T-helper 17 cell (primary cell): Measurements from ENCODE around the gene PDE6C. TPM values are rescaled to one million over a fixed set of nuclear protein-coding genes. Genes with fewer than 3 reads are reported as not detected.

Source experiments
- ATAC-seq: fragments of 150-1000 bp; cut with Tn5 transposase; 2 replicates; pipeline ENCODE4 v1.10.0; 2021; ENCODE audit warnings: mild to moderate bottlenecking, moderate library complexity
- DNase-seq, 3 donors: peaks; one replicate each; pipeline versions ENCODE4 v3.0.0 to v3.0.0-alpha.2; 2020 to 2021
- H3K9me3 ChIP-seq: one replicate; pipeline ENCODE4 v1.7.0; 2013; ENCODE audit warnings: low read length, mild to moderate bottlenecking; ENCODE audit not compliant: control insufficient read depth, poor library complexity, severe bottlenecking
- H3K27ac Mint-ChIP-seq: one replicate; pipeline ENCODE4 v1.8.0; 2022; ENCODE audit warnings: mild to moderate bottlenecking, moderate library complexity, mixed read lengths
- H3K27me3 Mint-ChIP-seq: one replicate; pipeline ENCODE4 v1.8.0; 2022; ENCODE audit warnings: mixed read lengths
- H3K36me3 Mint-ChIP-seq: one replicate; pipeline ENCODE4 v1.8.0; 2022; ENCODE audit warnings: low read depth, mixed read lengths
- H3K4me1 Mint-ChIP-seq: one replicate; pipeline ENCODE4 v1.8.0; 2022; ENCODE audit warnings: mild to moderate bottlenecking, mixed read lengths
- H3K4me3 Mint-ChIP-seq: one replicate; pipeline ENCODE4 v1.8.0; 2022; ENCODE audit warnings: mild to moderate bottlenecking, moderate library complexity, mixed read lengths
- total RNA-seq, 4 donors: library from RNA in 2 of 4; stranded (reverse) in 2 of 4; gene quantifications; one replicate each; pipeline ENCODE4 v1.2.3 and lab custom pipeline; 2022 to 2026

Gene PDE6C
- total RNA-seq (not detected), total RNA-seq (lab: John Stamatoyannopoulos, UW) (0 reads per million in 2 donors)

DNA sequence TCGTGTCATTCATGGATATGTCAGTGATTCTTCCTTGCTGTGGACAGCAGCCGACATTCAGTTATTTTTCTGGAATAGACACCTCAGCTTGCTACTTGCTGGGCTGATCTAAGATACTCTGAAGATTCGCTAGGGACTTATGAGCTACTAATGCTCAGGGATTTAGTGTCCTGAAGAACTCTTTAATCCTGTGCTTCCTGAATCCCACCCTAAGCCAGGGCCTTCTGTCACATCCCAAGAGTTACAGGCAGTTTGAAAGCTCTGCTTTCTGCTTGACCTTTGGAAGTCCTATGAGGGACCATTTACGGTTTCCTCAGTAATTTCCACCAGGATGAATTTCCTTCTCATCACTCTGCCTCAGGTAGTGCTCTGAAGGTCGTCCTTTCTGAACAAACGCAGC is at the start of gene PDE6C:
Gene PDE6C, plus strand, starts transcription at position 227 of the 400 bp plus-strand sequence. CDS start 189 bp downstream, outside the sequence.
- H3K9me3 ChIP-seq, result no peaks in the 10 kb centered on the region
- H3K4me3 Mint-ChIP-seq, result no peak within 1 kb of the TSS
- no peak within 1 kb of the TSS for H3K27ac Mint-ChIP-seq
- no peak for DNase-seq
- no peak for ATAC-seq
- H3K36me3 Mint-ChIP-seq, result no peaks in the 10 kb centered on the region
- H3K27me3 Mint-ChIP-seq, result peaks cover 22% of the 10 kb centered on the region
- no peaks in the 10 kb centered on the region for H3K4me1 Mint-ChIP-seq

DNA sequence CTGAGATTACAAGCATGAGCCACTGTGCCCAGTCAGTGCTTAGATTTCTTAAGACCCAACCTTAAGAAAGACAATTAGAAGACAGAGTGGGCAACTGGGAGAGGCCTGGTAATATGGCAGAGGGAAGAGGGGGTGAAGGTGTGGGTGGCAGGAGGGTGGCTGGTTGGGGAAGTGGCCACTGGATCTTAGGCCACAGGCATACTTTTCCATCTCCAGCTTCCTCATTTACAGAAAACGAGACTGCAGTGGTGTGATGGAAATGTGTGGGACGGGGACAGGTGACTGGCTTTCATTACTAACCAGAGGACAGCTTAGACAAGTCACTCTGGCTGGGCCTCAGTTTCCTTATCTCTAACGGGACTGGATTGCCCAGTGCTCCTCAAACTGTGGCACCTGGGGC is 46.9 kb upstream of the PDE6C start:
- Mint-ChIP-seq H3K4me1 (peaks cover 10% of the 10 kb centered on the region), H3K27ac (no peak overlapping the region), H3K27me3 (peaks cover 71% of the 10 kb centered on the region), H3K4me3 (no peak overlapping the region), H3K36me3 (peaks cover 5% of the 10 kb centered on the region)
- ATAC-seq (no peak), DNase-seq (no peak)
- H3K9me3 ChIP-seq, result no peaks in the 10 kb centered on the region

DNA sequence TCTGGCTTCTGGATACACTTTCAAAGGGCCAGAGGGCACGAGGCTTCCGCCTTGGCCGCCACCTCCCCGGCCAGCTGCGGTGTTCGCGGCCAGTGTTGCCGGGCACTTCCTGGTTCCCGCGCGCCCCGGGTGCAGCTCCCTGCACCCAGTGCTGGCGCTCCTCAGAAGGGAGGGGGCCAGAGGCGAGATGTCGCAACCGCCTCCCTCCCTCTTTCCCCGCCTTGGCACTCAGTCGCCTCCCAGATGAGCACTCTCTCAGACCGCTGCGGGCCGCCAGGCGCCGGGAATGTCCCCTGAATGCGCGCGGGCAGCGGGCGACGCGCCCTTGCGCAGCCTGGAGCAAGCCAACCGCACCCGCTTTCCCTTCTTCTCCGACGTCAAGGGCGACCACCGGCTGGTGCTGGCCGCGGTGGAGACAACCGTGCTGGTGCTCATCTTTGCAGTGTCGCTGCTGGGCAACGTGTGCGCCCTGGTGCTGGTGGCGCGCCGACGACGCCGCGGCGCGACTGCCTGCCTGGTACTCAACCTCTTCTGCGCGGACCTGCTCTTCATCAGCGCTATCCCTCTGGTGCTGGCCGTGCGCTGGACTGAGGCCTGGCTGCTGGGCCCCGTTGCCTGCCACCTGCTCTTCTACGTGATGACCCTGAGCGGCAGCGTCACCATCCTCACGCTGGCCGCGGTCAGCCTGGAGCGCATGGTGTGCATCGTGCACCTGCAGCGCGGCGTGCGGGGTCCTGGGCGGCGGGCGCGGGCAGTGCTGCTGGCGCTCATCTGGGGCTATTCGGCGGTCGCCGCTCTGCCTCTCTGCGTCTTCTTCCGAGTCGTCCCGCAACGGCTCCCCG is 45.7 kb upstream of the PDE6C start, which contains the start of gene FFAR4:
Gene FFAR4, plus strand, starts transcription at position 231 of the 842 bp plus-strand sequence. Its CDS starts 56 bp downstream, at position 287.
- no peaks in the 10 kb centered on the region for H3K9me3 ChIP-seq
- Mint-ChIP-seq H3K4me1 (peaks cover 9% of the 10 kb centered on the region), H3K27me3 (peaks cover 71% of the 10 kb centered on the region), H3K27ac (no peak within 1 kb of the TSS), H3K36me3 (peaks cover 5% of the 10 kb centered on the region), H3K4me3 (peak within 1 kb of the TSS; percentile 28)
- ATAC-seq, result no peak
- DNase-seq, result no peak

DNA sequence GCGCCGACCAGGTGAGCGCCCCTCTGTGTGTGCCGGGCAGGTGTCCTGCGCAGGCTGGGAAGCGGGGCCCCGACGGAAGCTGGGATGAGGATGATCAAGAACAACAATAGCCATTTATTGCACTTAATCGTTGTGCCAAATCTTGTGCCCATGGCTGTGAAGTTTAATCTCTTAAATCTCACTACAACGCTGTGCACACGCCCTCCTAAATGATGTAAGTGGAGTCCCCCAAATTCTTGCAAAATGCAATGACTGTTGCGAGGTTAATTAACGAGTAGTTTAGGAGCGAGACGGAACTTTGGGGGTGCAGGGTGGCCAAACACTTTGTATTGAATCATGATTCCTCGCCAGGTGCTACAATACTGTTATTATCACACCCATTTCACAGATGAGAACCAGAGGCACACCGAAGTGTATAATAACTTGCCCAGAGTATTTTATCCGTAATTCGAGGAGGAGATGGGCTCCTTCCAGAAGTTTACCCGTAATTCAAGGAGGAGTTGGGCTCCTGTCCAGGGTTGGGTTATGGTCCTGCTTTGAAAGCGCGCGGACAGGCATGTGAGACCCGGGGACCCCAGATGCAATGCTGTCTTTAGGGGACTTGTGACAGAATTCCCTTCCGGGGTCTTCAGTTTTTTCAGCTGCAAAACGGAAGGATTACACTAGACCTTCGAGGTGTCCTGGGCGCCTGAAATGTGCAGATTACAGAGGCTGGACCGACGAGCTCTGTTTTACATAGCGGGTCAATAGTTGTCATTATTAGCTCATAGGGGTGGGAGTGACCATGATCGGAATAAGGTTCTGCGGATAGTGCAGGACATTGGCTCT is 44.8 kb upstream of the PDE6C start:
- ATAC-seq (no peak), DNase-seq (no peak)
- Mint-ChIP-seq H3K36me3 (peaks cover 9% of the 10 kb centered on the region), H3K4me1 (peaks cover 7% of the 10 kb centered on the region), H3K27ac (no peak overlapping the region), H3K27me3 (peaks cover 77% of the 10 kb centered on the region), H3K4me3 (no peak overlapping the region)
- peaks cover 2% of the 10 kb centered on the region for H3K9me3 ChIP-seq

DNA sequence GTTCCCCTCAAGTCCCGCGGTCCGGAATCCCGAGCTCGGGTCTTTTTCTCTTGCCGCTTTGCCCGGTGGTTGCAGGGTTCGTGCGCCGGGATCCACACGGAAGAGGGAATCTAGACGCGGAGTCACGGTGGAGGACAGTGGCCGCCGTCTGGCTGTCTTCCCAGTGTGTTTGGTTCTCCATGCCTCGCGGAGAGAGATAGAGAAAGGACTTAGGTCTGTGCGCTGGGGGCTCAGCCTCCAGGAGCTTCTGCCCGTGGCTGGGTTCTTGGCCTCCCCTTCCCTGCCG is 44.3 kb upstream of the PDE6C start:
- no peak overlapping the region for H3K27ac Mint-ChIP-seq
- H3K27me3 Mint-ChIP-seq, result peaks cover 83% of the 10 kb centered on the region
- ATAC-seq, result no peak
- peaks cover 2% of the 10 kb centered on the region for H3K9me3 ChIP-seq
- H3K36me3 Mint-ChIP-seq, result peaks cover 9% of the 10 kb centered on the region
- H3K4me3 Mint-ChIP-seq, result no peak overlapping the region
- H3K4me1 Mint-ChIP-seq, result peaks cover 10% of the 10 kb centered on the region
- DNase-seq, result no peak

DNA sequence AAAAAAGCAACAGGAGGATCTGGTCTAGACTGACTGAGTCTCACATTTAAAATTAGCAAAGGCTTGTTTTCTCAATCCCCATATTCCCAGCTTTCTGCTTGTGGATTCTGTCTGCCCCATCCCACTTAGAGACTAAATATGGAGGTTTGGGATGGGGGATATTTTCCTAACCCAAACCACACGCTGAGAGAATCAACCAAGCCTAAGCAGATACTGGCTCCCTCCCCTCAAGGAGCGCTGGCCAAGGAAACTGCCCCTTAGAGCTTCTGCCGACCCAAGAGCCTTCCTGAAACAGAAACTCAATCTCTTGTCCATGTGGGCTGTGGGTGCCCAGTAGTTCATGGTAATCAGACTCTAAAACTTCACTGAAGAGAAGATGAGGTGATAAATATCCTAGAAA is 42.0 kb upstream of the PDE6C start:
- Mint-ChIP-seq H3K36me3 (peaks cover 6% of the 10 kb centered on the region), H3K4me1 (peaks cover 16% of the 10 kb centered on the region), H3K27me3 (peaks cover 92% of the 10 kb centered on the region), H3K27ac (no peak overlapping the region), H3K4me3 (no peak overlapping the region)
- H3K9me3 ChIP-seq, result peaks cover 2% of the 10 kb centered on the region
- no peak for DNase-seq
- no peak for ATAC-seq

DNA sequence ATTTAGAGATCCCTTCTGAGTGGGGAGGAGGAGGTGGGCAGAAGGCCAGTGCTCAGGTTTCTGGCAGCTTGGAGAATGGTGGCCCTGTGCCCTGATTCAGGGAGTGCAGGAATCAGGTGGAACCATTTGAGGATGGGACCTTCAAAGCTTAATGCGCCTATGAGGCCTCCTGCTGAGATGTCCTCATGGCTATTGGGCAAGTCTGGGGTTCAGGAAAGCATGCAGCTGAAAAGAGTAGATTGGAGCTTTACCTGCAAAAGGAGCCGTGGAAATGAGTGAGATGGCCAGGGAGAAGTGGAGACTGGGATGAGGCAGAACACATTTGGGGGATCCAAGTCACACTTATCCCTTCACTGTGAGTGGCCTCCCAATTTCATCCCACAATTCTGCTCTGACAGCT is 39.7 kb upstream of the PDE6C start:
- Mint-ChIP-seq H3K27ac (no peak overlapping the region), H3K27me3 (peaks cover 85% of the 10 kb centered on the region), H3K4me1 (peaks cover 9% of the 10 kb centered on the region), H3K4me3 (no peak overlapping the region), H3K36me3 (peaks cover 6% of the 10 kb centered on the region)
- DNase-seq, result no peak
- ATAC-seq, result no peak
- peaks cover 2% of the 10 kb centered on the region for H3K9me3 ChIP-seq

DNA sequence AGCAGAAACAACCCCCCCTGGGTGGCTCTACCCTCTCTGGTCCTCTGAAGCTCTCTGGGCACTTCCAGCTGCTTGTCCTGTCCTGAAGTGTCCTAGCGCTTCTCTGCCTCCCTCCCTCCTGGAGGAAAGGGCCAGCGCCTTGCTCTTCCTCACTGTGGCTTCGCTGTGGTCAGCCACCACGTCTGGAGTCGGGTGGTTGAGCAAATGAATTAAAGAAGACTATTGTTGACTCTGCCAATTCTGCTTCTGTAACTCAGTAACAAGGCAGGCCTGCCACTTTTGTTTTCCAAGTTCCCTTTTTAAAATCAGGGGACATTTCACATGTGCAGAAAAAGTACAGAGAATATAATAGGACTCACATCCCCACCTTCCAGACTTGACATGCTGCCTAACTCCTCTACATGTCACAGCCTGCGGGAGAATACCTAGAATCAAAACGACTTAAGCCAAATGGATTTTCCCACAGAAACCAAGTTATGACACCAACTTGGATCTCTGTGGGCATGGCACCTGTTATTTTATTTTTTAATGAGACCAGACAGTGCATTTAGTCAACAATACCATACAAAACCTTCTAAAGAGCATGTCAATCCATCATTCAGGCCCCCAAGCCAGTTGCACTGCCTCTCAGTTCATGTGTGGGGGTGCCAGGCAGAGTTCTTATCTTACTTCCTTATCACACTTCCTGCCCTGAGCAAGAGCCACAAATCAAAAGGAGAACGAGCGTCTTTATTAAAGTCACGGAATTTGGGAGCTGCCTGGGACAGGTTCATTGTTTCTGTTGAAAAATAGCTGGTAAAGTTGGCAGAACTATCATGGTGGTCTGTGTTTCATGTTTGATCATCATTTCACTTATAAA is 39.1 kb upstream of the PDE6C start:
- DNase-seq, result no peak
- peaks cover 81% of the 10 kb centered on the region for H3K27me3 Mint-ChIP-seq

DNA sequence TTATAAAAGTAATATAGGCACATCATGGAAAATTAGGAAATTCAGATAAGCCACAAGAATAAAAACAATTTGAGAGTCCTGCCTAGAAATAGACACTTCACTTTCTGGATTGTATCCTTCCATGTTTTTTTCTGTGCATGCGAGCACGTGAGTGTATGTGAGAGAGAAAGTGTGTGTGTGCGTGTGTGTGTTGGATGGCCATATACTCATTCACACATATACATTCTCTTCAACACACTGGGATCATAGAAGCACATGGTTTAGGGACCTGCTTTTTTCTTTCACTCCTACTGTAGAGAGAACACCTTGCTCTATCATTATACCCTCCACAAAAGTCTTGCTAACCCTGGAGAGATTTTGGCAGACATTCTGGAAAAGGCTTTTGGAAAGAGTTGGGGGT is 38.4 kb upstream of the PDE6C start:
- Mint-ChIP-seq H3K4me3 (no peak overlapping the region), H3K27me3 (peaks cover 75% of the 10 kb centered on the region), H3K27ac (no peak overlapping the region), H3K36me3 (peaks cover 8% of the 10 kb centered on the region), H3K4me1 (peaks cover 9% of the 10 kb centered on the region)
- ATAC-seq, result no peak
- H3K9me3 ChIP-seq, result peaks cover 2% of the 10 kb centered on the region
- DNase-seq, result no peak

More for the DNA sequence above, 39.1 kb upstream of the PDE6C start:
- H3K27ac Mint-ChIP-seq, result no peak overlapping the region
- H3K4me3 Mint-ChIP-seq, result no peak overlapping the region
- no peak for ATAC-seq
- peaks cover 8% of the 10 kb centered on the region for H3K36me3 Mint-ChIP-seq
- H3K4me1 Mint-ChIP-seq, result peaks cover 9% of the 10 kb centered on the region
- H3K9me3 ChIP-seq, result peaks cover 2% of the 10 kb centered on the region

DNA sequence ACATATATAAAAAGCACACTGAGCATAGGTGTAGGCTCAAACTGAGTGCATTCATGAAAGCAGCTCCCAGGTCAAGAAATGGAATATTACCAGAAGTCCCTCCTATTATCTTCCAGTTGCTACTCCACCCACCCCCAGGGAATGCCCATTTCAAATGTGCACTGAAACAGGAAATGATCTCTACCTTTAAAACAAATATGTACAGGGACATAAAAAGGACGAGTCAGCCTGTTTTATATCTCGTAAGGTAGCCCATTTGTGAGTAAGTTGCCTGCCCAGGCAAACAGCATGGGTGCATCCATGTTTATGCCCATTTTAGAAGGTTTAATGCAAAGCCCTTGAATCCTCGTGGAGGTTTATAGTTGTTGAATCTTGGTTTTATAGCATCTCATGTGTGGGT is 35.4 kb upstream of the PDE6C start:
- Mint-ChIP-seq H3K4me1 (peaks cover 9% of the 10 kb centered on the region), H3K27ac (no peak overlapping the region), H3K36me3 (peaks cover 6% of the 10 kb centered on the region), H3K4me3 (no peak overlapping the region), H3K27me3 (peaks cover 45% of the 10 kb centered on the region)
- ATAC-seq, result no peak
- H3K9me3 ChIP-seq, result peaks cover 2% of the 10 kb centered on the region
- DNase-seq, result no peak

DNA sequence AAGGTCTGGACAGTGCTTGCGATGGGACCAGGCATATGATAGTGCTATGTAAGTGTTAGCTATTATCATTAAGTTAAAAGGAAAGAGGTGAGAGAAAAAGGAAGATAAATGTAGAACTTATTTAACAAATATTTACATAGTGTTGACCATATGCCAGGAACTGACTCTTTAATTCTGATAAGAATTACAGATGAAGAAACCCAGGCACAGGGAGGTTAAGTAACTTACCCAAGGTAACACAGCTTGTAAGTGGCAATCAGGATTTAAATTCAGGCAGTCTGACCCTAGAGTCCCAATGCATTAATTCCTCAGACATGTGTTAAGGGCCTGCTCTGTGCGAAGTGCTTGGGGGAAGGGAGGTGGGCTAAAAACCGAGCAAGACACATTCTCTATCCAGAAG is 34.8 kb upstream of the PDE6C start:
- no peak overlapping the region for H3K4me3 Mint-ChIP-seq
- peaks cover 2% of the 10 kb centered on the region for H3K36me3 Mint-ChIP-seq
- no peaks in the 10 kb centered on the region for H3K9me3 ChIP-seq
- no peak overlapping the region for H3K27ac Mint-ChIP-seq
- peaks cover 8% of the 10 kb centered on the region for H3K4me1 Mint-ChIP-seq
- DNase-seq (no peak), ATAC-seq (no peak)
- H3K27me3 Mint-ChIP-seq, result peaks cover 39% of the 10 kb centered on the region

DNA sequence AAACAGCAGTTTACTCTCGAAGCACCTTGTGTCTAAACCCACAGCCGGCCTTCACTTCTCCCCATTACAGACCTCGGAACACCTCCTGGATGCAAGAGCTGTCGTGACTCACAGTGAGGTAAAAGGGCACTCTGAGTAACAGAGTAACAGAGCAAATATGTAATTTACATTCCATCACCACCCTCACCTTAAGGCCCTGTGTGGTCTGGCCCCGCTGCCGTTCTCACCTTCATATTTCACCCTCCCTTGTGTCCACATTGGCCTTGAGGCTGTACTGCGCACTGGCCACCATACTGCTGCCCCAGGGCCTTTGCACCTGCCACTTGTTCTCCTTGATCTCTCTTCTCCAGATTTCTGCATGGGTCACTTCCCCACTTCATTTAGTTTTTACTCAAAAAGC is 33.2 kb upstream of the PDE6C start:
- no peak for ATAC-seq
- H3K27me3 Mint-ChIP-seq, result peaks cover 23% of the 10 kb centered on the region
- peaks cover 2% of the 10 kb centered on the region for H3K36me3 Mint-ChIP-seq
- H3K27ac Mint-ChIP-seq, result no peak overlapping the region
- no peak for DNase-seq
- no peaks in the 10 kb centered on the region for H3K9me3 ChIP-seq
- no peaks in the 10 kb centered on the region for H3K4me1 Mint-ChIP-seq
- H3K4me3 Mint-ChIP-seq, result no peak overlapping the region
